HL-60 (cell line): ENCODE measurements around the gene PLSCR5.

Experiments used
- POLR2AphosphoS5 ChIP-seq: IDR thresholded peaks from 2 replicates; pipeline ENCODE4 v1.6.1; 2012; ENCODE audit warnings: low read depth
- TF ChIP-seq, protein P1 (sequence below): IDR thresholded peaks from one replicate; pipeline ENCODE4 v1.5.1; 2011; ENCODE audit warnings: low read length, control low read depth, inconsistent platforms; ENCODE audit not compliant: insufficient read depth

DNA sequence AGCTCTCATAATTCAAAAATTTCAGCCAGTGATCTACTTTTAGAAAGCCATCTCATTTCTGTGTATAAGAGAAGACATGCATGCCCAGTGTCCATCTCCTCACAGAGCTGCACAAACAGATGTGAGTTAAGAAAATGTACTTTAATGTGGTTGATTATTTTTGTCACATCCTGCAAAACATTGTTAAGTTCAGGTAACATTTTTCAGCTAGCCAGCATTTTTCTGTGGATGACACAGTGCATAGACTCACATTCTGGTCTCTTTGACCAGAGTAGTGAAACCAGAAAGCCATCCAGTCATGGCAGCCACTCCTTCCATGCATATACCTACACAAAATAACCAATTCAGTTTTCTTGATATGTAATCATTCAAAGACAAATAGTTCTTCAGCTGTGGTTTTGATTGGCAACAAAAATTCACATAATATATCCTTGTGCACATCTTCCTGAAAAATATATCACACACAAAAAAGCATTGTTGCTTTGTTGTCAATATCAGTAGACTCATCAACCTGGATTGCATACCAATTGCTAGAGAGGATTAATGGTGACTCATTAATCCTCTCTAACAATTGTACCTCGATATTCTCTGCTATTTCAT lies 58.7 kb downstream of the PLSCR5 start:
- TF ChIP-seq, protein P1, sequence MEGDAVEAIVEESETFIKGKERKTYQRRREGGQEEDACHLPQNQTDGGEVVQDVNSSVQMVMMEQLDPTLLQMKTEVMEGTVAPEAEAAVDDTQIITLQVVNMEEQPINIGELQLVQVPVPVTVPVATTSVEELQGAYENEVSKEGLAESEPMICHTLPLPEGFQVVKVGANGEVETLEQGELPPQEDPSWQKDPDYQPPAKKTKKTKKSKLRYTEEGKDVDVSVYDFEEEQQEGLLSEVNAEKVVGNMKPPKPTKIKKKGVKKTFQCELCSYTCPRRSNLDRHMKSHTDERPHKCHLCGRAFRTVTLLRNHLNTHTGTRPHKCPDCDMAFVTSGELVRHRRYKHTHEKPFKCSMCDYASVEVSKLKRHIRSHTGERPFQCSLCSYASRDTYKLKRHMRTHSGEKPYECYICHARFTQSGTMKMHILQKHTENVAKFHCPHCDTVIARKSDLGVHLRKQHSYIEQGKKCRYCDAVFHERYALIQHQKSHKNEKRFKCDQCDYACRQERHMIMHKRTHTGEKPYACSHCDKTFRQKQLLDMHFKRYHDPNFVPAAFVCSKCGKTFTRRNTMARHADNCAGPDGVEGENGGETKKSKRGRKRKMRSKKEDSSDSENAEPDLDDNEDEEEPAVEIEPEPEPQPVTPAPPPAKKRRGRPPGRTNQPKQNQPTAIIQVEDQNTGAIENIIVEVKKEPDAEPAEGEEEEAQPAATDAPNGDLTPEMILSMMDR, result no peak
- TF ChIP-seq POLR2AphosphoS5, result no peak
